ENCODE measurements around the gene MST1.

- no peak for TF ChIP-seq CTCF (conservative IDR thresholded peaks at IDR 0.05; ENCODE audit: low read depth, low read length)
- TF ChIP-seq ELK1 (IDR thresholded peaks at IDR 0.05; ENCODE audit: borderline replicate concordance, low read depth, low read length) = no peak
- TF ChIP-seq RAD21 (IDR thresholded peaks at IDR 0.05; ENCODE audit: low read length) = no peak
- no peak; the same call in 1 of the 2 replicates for TF ChIP-seq MXI1 (IDR thresholded peaks at IDR 0.05; ENCODE audit: borderline replicate concordance, low read depth, low read length)
- TF ChIP-seq POLR2A (IDR thresholded peaks at IDR 0.05; ENCODE audit: low read depth, low read length) = no peak; the same call in 1 of the 2 replicates
- no peak for TF ChIP-seq RCOR1 (IDR thresholded peaks at IDR 0.05; ENCODE audit: insufficient replicate concordance, low read length)
- TF ChIP-seq RFX5 (IDR thresholded peaks at IDR 0.05; ENCODE audit: low read depth, low read length) = no peak
Observed at GRCh38 chr3:49723296-49723627, 34.0 kb upstream of the MST1 start.
